NOMO-1 treated with DMSO at 0.1 percent for 48 hours (cell line): ENCODE measurements around the gene METTL2A.
"Not testable (repeated sequence)": the region's sequence is repeated elsewhere in the genome, so short reads cannot be mapped to it uniquely, and the experiment has no call there.

Experiments
- DNase-seq: peaks from one replicate; lab custom pipeline; 2025; ENCODE audit not compliant: unreplicated experiment; lab: John Stamatoyannopoulos, UW

METTL2A gene

DNA sequence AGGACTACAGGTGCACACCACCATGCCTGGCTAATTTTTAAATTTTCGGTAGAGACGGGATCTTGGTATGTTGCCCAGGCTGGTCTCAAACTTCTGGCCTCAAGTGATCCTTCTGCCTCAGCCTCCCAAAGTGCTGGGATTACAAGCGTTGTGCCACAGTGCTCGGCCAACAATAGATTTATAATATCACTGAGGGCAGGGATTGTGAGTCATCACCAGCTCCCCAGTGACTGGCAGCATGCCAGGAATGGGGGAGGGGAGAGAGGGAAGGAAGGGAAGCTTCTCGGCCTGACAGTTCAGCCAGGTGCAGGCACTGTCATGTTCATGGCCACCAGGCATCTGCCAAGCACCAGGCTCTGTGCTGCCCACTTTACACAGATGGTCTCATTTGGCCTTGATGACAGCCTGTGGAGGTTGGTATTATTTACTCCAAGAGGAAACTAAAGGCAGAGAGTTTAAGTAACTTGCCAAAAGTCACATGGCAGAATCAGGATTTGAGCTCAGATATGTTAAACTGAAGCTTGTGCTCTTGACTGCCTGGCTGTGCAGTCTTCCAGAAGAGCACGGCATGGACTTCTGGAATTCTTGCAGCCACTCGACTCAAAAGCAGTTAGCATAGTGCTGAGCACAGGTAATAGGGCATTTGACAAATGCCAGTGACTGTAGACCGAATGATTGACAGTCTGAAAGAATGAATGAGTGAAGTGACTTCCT, 47.1 kb downstream of the METTL2A start:
- peak; percentile 57 for DNase-seq

DNA sequence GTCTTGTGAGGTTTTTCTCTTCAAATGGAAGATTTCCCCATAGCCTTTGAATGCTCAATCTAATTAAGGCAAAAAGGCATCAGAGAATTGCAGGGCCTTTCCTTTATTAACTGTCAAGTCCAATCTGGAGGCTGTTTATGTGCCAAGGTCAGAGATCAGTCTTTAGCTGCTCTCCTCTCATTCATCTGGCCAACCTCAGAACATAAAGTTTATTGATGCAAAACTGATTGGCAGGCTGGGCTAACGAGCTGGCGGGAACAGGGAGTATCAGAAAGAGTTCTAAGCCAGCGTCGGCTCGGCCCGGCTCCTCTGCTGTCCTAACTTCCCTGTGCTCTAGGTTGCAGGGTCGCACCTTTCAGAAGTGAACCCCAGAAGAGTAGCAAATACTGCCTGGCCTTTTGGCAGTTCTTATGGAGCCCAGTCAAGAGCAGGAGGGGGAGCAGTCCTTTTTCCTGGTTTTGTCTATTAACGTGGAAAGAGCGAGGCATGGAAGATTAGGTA, 47.7 kb downstream of the METTL2A start:
- peak; percentile 8 for DNase-seq

DNA sequence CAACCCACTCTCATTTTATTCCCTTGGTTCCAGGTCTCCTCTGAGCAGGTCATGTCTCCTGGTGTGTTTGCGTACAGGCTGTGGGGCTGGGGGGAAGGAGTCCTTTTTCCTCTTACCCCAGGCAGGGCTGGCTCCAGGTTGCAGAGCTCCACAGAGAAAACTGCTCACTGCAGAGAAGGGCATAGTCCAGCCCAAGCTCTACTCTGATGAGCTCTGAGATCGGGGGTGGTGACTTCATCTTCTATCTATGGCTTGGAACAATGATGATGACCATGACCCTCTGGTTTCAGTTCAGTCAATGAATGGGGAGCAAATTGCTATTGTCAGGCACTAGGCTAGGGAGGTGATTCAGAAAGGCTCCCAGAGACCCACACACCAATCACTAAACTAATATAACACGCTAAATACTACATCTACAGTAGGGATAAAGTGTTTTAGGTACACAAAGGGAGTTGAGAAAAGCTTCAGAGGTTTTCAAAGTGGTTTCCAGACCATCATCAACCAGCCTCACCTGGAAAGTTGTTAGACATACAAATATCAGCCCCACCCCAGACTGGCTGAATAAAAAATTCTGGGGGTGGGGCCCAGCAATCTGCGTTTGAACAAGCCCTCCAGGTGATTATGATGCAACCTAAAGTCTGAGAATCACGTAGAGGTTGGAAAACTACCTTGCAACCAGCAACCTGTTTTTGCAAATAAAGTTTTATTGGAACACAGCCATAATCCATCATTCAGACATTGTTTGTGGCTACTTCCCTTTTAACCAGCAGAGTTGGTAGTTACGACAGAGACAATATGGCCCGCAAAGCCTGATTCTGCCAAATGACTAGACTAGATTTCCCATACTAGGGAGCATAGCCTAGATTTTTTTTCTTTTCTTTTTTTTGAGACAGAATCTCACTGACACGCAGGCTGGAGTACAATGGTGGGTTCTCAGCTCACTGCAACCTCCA, 49.6 kb downstream of the METTL2A start:
- peak; percentile 18 for DNase-seq

DNA sequence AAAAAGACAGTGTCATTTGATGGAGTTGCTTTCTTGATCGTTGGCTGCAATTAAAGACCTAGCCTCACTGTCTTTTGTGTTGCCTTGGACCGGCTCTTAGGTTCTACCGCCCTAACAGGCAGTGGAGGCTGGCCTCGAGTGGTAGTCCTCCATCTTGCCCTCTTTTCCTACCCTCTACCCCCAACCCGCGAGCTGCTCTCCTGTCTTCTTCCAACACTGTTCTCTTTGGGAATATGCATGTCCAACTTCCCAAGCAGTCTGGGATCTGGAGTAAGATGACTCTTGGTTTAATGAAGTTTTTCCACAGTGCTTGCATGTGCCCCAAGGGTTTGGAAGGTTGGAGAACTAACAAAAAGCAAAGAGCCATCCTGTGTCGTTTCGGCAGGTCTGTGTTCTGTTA, 53.4 kb downstream of the METTL2A start:
- DNase-seq, result not testable (repeated sequence)

DNA sequence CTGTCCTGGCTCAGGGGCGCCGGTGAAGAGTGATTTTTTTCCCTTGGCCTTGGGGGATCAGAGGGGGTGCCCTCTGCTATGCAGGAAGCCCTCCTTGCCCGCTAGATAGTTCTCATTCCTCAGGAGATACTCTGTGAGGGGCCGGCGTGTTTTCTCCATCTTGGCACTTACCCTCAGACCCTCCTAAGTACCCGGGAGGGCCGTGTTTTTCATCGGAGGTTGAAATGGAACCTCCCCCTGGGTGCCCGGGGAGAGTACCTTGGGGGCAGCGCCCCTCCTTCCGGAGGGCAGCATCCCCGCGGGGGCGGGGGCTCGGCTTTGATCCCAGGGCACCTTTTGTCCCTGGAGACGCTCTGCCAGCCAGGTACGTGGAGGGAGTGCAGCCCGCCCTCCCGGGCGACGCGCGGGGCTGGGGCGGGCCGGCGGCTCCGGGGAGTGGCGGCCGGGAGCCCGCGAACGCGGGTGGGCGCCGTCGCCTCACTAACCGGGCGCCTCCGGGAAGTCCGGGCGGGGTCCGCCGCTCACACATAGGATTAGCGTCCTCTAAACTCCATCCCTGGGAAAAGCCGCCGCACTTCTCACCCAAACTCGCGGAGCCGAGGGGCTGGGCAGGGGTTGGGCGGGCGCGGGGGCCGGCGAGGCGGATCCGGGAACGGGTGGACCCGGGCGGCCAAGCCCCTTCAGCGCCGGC, 54.2 kb downstream of the METTL2A start:
- not testable (repeated sequence) for DNase-seq

DNA sequence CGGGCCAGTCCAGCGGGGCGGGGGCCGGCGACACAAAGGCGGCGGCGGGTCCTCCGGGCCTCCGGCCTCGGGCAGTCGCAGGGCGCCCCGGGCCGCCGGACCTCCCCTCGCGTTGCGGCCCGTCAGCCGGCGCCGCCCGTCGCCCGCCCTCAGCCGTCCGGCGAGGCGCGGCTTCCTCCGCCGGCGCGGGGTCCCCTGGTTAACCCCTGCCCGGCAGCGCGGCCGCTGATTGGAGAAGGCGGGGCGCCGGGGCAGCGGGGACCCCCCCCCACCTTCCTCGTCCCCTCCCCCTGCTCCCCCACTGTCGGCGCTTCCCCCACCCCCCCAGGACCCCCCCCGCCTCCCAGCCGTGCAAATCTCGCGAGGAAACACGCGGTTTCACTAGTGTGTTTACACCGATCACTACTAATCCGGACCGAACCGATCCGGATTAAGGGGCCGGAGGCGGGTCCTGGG, 54.8 kb downstream of the METTL2A start, which contains the start of gene TLK2:
TLK2 (plus strand) TSS at position 402 of the 456 bp plus-strand sequence. CDS start 2,301 bp downstream, outside the sequence.
- peak; percentile 74 for DNase-seq

DNA sequence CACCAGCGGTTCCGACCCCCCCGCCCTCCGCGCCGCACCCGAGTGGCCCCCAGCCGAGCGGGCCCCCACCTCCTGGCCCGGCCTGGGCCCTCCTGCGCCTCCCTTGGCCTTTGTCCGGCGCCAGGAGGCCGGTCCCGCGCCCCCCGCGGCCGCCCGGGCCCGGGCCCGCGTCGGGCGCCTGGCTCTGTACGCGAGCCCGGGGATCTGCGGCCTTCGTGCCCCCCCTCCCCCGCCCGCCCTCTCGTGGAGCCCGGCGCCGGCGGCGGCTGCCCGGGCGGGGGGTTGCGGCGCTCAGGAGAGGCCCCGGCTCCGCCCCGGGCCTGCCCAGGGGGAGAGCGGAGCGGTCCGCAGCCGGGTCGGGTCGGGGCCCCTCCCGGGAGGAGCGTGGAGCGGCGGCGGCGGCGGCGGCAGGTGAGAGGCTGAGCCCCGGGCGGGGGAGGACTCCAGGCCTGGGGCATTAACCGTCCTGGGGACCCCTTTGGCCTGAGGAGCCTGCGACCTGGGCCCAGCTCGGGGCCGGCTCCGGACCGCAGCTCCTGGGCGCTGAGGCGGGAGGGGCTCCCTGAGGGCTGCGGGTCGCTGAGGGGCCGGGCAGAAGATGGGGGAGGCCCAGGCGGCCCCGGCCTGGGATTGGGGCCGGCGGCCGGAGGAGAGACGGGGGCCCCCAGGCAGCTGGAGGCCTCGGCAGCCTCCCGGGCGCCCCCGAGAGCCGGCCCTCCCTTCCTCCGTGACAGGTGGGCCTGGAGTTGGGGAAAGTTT, 55.4 kb downstream of the METTL2A start:
- DNase-seq, result not testable (repeated sequence)

DNA sequence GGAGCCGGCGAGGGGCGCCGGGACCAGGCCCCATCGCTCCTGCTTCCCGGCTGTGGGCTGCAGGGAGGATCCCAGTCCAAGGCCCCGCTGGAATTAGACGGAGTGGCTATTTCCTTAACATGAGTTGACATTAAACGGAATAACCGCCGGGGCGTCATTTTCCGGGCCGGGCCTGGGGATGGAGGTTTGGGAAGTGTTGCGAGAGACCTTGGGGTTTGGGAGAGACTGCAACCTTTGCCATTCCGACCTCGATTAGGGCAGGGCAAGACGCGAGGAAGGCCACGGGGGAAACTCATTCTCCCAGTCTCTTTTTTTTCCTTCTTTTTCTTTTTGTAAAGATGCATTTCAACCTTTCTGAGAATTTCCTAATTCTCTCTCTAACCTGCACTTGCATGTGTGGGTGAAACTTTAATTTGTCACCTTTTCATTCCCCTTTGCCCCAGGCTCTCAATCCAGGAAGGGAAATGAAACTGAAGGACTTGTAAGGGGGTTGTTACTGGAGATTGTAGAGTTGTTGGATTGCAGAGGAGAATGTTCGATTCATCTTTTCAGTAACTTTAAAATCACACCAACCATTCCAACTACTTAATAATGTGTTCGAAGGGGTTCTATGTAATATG, 56.1 kb downstream of the METTL2A start:
- DNase-seq, result peak; percentile 42

DNA sequence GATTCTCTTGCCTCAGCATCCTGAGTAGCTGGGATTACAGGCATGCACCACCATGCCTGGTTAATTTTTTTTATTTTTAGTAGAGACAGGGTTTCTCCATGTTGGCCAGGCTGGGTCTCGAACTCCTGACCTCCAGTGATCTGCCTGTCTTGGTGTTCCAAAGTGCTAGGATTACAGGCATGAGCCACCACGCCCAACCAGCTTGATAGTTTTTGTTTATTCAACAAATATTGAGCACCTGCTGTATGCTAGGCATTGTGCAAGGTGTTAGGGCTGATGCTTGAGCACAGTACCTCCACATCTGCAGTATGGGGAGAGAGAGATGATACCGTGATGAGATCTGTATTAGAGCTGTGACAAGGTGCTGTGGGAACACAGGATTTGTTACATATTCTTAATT, 58.9 kb downstream of the METTL2A start:
- not testable (repeated sequence) for DNase-seq

DNA sequence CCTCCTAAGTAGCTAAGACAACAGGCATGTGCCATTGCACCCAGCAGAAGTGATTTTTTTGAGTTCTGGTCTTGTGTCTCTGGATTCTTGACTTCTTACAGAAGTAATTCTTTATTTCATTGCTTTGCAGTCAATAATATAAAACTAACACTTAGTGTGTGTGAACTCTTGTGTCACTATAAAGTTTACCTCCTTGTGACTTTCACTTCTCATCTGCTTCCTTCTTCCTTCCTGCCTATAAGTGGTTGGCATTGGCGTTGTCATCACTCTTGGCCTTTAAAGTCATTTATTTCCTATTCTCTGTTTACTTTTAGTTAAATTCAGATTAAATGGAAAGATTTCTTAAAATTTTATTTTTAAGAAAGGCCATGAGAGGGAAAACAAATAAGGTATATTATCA, 67.3 kb downstream of the METTL2A start:
- not testable (repeated sequence) for DNase-seq

DNA sequence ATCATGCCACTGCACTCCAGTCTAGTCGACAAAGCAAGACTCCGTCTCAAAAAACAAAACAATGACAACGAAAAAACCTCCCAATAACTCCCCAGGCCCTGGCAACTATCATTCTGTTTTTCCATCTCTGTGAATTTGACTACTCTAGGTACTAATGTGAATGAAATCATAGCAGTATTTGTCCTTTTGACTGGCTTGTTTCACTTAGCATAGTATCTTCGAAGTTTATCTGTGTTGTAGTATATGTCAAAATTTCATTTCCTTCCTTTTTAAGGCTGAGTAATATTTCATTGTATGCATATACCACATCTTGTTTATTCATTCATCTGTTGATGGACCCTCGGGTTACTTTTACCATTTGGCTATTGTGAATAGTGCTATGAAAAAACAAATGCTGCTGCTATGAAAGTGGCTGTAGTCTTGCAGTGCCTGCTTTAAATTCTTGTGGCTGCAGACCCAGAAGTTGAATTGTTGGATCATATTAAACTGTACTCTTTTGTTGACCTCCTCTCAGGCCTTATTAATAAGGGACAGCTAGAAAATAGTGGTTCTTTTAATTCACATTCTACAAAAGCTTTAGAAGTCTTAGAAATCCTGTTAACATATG, 69.5 kb downstream of the METTL2A start:
- not testable (repeated sequence) for DNase-seq

DNA sequence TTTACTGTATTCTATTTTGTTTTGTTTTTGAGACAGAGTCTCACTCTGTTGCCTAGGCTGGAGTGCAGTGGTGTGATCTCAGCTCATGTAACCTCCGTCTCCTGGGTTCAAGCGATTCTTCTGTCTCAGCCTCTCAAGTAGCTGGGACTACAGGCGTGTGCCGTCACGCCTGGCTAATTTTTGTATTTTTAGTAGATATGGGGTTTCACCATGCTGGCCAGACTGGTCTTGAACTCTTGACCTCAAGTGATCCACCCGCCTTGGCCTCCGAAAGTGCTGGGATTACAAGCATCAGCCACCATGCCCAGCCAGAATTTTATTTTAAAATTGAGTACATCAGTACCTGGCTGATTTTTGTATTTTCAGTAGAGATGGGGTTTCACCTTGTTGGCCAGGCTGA, 70.4 kb downstream of the METTL2A start:
- DNase-seq, result not testable (repeated sequence)

DNA sequence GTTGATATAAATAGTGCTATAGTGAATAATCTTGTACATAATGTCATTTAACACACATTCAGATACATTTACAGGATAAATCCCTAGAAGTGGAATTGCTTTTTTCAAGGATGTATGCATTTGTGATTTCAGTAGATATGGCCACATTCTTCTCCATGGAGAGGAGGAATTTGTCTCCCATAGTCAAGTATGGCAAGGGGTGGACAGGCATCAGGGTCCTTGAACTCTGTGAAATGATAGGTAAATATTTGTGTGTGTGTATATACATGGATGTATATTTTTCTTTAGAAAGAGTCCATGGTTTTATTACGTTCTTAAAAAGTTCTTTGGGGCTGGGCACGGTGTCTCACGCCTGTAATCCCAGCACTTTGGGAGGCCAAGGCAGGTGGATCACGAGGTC, 72.6 kb downstream of the METTL2A start:
- not testable (repeated sequence) for DNase-seq

DNA sequence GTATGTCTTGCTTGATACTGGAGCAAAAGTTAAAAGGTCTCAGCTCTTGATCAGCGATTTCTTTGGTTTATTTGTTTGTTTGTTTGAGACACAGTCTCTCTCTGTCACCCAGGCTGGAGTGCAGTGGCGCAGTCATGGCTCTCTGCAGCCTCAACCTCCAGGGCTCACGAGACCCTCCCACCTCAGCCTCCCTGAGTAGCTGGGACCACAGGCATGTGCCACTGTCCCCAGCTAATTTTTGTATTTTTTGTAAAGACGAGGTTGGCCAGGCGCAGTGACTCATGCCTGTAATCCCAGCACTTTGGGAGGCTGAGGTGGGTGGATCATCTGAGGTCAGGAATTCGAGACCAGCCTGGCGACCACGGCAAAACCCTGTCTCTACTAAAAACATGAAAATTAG, 75.1 kb downstream of the METTL2A start:
- not testable (repeated sequence) for DNase-seq
